Non-pigmented ciliary epithelial cell (primary cell): ENCODE data around the gene MAP3K13.
"Not testable (repeated sequence)": the region's sequence is repeated elsewhere in the genome, so short reads cannot be mapped to it uniquely, and the experiment has no call there.

Experiments used
- DNase-seq: peaks from one replicate; pipeline ENCODE4 v3.0.0-alpha.2; 2010; ENCODE audit warnings: low read depth

MAP3K13 gene

DNA sequence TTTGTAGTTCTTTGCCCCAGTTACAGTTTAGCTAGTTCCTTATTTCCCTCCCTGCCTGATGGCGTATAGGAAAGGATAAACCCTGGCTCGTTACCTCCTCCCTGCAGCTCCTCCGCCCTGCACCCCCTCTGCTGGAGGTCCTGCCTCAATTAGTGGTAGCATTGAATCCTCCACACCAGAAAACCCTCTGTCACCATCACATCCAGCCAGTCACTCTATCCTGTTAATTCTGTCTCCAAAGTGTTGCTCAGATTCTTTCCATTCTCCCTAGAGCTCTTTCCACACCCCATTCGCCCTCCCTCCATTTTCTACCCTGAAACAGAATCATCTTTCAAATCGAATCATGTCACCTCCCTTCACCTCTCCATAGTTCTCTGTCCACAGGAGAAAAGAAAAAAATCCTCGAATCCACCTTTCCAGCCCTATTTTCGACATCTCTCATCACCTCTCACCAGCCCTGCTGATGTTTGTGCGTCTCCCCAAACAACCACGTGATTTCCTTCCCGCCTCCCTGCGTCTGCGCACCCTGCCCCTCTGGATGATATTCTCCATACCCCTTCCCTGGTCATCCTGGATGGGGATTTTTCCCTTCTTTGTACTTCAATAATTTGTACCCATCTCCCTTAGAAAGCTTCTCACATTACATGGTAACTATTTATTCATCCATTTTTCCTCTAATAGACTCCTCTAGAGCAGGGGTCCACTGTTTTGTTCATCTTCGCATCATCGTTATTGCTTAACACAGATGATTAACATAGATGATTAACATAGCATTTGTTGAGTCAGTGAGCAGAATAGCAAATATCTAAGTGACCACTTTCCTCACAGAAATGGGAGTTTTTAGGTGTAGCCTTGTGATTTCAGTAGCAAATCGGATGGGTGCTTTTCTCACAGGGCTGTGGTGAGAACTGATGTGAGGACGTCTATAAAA is 37.1 kb downstream of the MAP3K13 start:
- no peak for DNase-seq

DNA sequence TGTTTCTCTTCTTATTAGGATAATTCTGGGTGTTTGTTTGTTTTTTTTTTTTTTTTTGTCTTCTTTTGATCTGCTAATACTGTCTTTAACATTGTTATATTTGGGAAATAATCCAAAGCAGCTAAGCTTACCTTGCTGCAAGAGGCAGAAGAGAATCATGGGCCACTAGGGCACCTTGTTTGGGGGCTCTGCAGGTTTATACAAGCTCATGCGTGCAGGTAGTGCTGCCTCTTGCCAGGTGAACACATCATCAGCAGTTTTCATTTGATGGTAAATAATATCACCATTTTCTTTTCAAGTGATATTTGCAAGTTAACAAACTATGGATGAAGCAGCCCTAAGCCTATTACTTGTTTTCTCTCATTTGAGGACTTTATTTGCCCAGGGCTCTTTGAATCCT is 37.9 kb downstream of the MAP3K13 start:
- DNase-seq: no peak

DNA sequence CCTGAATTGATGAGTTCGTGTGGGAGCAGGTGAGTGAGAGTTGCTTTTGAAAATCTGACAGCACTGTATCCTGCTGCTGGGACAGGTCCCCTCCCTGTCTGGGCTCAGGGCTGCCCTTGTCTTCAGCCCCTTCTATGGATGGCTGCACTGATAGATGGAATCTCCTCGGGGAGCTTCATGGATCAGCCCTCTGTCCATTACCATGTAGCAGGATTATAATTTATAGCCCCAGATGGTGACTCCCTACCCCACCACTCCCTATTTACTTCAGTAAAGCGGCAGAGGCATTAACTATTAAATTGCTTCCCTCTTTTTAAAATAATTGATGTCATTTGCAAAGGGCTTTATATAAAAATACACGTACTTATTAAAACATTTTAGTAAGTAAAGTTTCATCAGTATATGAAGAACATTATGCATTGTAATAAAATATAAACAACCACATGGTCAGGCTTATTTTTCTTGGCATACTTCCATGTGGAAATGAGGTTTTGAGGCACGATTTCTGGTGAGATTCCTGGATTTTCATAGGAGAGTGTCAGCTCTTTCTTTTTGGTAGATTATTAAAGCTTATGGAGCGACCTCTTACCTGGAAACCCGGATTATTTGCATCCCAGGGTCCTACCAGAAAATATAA is 38.5 kb downstream of the MAP3K13 start:
- no peak for DNase-seq

DNA sequence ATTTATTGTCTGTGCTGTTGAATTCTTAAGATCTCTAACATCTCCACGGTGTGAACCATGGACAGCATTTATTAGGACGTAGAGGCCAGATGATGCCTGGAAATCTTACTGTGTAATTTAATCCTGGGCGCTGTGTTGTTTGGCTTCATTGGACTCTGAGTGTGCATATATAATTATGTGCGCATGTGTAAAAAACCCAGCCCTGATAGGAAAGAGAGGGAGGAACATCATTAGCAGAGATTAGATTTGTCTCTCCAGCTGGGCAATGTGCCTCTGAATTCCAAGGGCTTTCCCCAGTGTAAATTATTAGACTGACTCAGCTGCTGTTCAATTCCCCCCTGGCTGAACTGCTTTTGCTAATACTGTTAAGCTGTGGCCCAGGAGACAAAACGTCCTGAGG is 39.6 kb downstream of the MAP3K13 start:
- peak; percentile 20 for DNase-seq

DNA sequence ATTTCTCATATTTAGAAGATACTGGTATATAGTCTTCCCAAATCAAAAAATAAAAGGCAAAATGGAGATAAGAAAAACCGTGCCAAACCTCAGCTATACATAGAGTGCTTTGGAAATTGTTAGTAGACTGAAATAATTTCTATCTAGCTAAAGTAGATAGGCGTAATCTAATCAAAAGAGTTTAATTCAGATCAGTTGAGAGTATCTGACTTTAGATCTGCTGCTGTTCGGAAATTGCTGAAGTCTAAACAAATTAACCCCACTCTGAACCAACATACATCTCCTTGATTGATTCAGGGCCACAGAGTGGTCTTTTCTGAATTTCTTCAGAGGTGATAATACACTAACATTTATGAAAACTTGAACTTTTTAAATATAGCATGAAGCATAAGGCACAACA is 40.1 kb downstream of the MAP3K13 start:
- no peak for DNase-seq

DNA sequence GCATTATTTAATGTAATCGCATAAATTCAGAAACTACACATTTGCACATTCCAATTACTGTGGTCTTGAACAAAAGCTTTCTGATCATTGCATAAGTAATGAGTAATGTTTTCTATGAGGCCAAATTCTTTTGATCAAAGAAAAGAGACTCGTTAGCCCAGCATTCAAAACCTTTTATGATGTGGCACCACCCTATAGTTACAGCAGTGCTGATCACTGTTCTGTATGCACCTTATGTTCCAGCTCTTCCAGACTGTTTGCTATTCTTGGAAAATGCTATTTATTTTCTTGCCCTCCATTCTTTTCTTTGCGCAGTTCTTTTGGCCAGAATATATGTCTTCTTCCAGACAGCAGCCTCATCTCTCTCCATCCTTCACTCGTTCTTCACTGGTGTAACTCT is 42.3 kb downstream of the MAP3K13 start:
- no peak for DNase-seq

DNA sequence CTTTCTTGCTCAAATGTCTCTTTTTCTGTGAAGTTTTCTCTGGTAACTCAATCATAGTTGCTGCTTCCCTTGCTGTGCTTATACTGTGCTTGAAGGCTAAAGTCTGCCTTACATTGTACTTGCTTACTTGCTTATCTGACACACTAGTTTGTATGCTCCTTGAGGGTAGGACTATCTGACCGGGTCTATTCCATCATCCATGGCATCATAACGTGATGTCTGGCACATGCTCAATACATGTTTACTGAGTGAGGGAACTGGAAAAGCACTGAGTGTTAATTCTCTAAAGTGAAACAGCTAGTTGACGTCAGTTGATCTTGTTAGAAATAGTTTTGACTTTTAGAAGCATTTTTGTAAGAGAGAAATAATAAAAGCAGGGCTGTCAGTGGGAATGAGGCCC is 42.7 kb downstream of the MAP3K13 start:
- no peak for DNase-seq

DNA sequence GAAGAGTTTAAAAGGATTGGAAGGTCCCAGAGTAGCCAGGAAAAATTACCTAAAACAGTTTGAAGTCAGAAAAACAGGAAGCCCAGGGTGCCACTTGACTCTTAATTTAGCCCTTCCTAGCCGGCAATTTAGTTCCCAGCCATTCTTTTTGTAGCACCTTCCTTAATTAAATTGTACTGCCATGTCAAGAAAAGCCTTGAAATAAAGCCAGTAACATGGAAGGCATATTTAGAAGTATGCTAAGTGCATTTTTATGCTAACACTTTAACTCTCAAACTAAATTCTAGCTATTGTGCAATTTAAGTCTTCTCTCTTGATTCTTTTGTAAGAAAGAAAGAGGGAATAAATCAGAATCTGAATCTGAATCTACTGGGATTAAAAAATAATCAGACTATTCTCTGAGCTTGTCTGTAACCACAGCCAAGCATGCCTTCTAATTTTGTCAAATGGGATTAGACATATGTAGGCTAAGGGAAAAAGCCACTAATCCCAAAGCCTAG is 43.2 kb downstream of the MAP3K13 start:
- no peak for DNase-seq

DNA sequence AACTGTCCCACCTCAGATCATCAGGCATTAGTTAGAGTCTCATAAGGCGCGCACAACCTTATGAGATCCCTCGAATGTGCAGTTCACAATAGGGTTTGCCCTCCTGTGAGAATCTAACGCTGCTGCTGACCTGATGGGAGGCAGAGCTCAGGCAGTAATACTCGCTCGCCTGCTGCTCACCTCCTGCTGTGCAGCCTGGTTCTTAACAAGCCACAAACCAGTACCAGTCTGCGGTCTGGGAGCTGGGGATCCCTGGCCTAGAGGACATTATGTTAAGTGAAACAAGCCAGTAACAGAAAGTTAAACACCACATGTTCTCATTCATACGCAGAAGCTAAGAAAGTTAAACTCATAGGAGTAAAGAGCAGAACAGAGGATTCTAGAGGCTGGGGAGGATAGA is 47.0 kb downstream of the MAP3K13 start:
- DNase-seq: no peak

DNA sequence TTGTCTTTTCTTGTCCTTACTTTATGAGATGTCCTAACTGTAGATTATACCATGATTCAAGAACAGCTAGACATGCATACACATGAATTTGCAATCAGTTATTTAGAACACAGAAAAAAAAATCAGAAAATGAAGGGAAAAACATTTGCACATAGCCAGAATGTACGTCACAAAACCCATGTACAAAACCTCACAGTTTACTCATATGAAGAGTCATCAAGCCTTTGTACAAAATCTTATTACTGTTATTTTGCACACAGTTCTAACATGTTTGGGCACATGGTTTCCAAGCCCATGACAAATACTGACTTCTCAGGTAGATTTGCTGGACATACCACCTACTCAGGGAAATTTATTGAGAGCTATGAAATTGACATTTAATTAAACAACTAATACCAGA is 48.2 kb downstream of the MAP3K13 start:
- no peak for DNase-seq

DNA sequence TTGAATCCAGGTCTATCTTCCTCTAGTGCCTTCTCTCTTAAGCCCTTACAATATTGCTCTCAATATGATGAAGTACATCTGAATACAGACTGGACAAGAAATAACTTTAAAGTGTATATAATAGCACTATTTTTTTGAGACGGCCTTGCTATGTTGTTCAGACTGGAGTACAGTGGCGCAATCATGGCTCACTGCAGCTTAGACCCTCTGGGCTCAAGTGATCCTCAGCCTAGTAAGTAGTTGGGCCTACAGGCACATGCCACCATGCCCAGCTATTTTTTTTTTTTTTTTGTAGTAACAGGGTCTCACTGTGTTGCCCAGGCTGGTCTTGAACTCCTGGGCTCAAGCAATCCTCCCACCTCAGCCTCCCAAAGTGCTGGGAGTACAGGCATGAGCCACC is 53.6 kb downstream of the MAP3K13 start:
- no peak for DNase-seq

DNA sequence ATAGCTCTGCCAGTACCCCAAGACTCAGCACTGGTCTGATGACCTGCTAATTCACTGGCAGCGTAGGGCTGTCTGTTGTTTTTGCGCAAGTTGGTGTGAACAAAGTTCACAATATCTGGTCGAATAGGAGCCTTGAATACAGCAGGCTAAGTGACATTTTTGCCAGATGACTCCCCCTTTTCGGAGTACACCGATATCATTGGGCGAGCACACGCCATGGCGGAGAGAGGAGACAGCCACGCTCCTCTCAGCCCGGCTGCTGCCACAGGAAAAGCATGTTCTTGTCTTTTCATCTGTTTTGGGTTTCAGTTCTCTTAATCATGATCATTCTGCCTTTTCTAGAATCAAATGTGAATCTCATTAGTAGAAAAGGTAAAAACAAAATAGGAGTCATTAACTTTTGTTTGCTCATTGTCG is 55.6 kb downstream of the MAP3K13 start:
- not testable (repeated sequence) for DNase-seq

DNA sequence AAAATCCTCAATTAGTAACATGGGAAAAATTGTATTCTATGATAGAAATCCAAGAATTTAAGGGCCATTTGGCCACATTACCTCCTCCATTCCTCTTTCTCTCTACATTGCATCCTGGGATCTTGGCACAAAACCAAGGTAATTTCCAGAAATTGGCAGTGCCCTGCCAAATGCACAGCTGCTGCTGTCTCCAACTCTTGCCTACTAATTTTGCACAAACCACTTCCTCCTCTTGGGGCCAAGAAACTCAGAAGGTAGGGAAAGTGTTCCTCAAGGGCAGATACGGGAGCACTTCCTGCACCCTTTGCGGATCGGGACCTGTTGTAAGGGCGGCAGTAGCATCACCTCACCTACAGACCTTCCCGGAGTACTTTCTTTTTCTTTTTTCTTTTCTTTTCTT is 57.8 kb downstream of the MAP3K13 start:
- DNase-seq: no peak

DNA sequence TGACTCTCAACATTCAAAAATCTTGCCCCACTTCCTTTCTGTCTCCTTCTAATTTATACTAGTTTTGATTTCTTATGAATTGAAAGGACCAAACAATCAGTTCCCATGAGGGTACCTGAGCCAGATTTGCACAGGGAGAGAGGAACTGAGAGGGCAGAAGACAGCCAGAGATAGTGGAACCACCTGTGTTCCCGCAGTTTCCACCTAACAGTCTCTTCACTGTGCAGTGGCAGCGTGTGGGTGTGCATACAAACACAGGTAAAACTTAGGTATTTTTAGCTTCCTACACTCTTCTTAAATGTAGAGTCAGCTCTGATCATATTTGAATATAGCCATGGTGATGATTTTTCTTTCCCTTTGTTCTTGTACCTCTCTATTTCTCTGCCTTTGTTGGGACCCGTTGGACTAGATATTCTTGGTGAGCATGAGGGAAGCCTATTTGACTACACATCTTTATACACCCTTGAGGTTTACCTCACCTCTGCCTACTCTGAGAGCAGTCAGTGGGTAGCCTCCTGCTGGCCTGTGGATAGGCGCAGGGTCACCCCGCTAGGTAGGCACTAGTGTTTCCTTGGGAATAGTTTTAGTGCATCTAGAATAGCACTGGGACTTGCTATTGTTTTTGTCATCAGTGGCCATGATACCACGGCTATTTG is 58.8 kb downstream of the MAP3K13 start:
- no peak for DNase-seq

DNA sequence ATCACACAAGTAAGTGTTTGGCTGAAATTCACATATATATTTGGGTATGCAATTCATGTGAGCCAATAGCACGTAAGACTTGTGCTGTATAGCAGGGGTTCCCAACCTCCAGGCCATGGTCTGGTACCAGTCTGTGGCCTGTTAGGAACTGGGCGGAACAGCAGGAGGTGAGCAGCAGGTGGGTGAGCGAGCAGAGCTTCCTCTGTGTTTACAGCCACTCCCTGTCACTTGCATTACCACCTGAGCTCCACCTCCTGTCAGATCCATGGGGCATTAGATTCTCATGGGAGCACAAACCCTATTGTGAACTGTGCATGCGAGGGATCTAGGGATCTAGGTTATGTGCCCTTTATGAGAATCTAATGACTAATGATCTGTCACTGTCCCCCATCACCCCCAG is 59.7 kb downstream of the MAP3K13 start:
- DNase-seq: no peak

DNA sequence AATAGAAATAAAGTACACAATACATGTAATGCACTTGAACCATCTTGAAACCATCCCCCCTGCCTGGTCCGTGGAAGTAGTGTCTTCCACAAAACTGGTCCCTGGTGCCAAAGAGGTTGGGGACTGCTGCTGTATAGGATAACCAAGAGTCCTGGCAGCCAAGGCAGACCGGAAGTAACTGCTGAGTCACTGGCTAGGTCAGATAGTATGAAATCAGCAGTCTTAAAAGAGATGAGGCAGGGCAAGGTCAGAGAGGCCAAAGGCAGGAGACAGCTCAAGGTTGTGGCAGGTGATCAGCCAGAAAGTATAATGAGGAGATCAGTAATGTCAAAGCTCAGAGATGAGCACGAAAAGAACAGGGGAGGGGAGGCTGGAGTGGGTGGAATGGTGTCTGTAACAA is 60.2 kb downstream of the MAP3K13 start:
- DNase-seq: no peak

DNA sequence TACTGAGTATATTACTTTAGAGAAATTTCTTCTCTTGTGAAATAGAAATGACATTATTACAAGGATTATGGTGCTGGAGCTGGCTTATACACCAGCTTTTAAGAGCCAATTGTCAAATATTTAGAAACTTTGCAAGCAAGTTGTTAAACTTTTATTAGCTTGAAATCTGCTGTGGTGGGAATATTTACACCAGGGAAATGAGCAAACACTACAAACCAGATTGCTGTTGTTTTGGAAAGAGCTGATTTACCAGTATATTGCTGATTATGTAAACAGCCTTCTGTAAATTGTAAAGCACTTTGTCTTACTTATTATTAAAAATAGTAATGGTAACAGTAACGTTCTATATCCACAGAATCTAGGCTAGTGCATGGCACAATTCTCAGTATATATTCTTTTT is 61.5 kb downstream of the MAP3K13 start:
- DNase-seq: no peak

DNA sequence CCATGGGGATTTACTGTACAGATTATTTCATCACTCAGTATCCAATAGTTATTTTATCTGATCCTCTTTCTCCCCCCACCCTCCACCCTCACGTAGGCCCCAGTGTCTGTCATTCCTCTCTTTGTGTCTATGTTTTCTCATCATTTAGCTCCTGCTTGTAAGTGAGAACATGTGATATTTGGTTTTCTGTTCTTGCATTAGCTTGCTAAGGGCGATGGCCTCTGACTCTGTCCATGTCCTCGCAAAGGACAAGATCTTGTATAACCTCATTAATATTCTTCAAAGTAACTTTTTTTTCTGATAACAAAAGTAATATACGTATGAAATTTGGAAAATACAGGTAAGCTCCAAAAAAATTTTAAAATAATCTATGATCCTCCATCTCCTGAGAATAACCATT is 67.4 kb downstream of the MAP3K13 start:
- no peak for DNase-seq

DNA sequence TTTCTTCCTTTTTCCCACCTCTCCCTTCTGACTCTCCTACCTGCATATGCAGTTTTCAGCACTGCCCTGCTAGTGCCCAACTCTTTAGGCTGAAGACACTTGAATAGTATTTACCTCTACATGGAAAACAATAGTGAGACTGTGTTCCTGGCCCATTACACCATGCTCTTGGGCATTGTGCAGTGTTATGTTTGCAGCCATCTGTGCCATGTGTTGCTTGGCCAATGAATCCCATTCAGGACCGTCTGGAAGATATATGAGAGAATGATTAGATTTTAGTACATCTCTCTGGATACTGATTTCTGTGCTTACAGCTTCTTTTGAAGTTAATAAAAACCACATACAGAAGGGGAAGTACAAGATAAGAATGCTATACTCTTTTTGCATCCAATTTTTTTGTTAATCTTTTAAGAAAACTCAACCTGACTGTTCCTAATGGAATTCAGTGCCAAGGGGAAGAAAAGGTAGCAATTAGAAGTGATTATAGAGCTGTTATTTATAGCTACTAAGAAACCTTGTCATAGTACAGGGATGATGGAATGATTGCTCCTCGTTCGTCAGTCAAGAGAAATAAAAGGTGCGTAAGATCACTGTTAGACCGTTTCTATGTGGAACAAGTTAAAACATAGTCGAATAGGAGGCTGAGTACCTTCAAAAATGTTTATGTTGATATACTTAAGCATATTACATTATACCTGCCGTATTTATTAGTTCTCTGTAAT is 77.0 kb downstream of the MAP3K13 start:
- no peak for DNase-seq

DNA sequence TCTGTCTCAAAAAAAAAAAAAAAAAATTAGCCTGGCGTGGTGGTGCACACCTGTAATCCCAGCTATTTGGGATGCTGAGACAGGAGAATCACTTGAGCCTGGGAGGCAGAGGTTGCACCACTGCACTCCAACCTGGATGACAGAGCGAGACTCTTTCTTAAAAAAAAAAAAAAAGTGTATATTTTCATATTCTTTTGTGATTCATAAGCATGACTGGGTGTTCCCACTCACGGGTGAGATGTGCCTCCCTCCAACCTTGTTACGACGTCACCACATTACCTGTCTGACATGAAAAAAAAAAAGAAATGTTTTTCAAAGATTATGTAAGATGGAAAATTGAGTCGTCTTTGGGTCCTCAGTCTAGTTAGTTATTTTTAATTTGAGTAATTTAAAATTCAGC is 79.1 kb downstream of the MAP3K13 start:
- no peak for DNase-seq

DNA sequence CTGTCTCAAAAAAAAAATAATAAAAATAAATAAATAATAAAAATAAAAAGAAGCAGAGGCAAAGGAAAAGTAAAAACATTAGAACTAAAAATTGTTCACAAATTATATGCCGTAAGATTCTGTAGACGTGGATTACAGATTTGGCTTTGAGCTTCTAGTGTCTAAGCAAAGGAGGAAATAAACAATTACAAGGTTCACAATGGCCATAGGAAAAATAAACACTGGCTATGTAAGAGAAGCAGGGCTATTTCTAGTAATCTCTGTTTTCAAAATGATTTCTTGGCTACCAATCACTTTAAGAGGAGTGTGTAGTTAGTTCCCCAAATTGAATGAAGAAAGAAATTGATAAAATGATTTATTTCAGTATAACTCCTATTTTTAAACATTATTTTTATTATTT is 81.4 kb downstream of the MAP3K13 start:
- DNase-seq: no peak

DNA sequence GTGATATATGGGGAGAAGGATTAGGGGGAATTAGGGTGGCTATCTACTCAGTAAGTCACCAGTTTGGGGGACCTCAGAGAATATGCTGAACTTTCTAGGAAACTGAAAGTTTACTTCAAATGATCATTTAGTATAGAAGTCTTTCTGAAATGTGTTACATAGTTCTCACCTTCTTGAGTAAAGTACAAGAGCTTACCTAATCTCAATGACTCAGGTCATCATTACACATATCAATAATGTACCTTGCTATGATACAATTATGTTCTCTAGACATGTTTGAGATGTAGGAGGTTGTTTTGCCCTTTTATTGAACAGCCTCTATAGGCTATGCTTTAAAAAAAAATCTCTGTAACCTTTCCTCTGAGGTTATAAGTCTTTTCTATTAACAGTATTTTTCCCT is 85.2 kb downstream of the MAP3K13 start:
- no peak for DNase-seq
